Gastrocnemius medialis (tissue), 4 donors: ENCODE measurements around the gene ELF2. TPM values are rescaled to one million over a fixed set of nuclear protein-coding genes. Genes with fewer than 3 reads are reported as not detected.

Experiments
- ATAC-seq, 2 donors: fragments of 150-250 bp; one replicate each; pipeline ENCODE4 v1.9.1; 2016
- DNase-seq, 2 donors: peaks; one replicate each; pipeline ENCODE4 v3.0.0-alpha.2; 2019
- H3K27ac ChIP-seq, 4 donors: fragments of 200-600 bp; sonication (generic); 1 replicate in 1 of 4; 2 replicates in 3 of 4; pipeline ENCODE4 v1.5.1; 2016 to 2018; ENCODE audit warnings: mild to moderate bottlenecking in 2 of 4, moderate library complexity in 1 of 4
- H3K27me3 ChIP-seq, 3 donors: fragments of 200-600 bp; sonication (generic) in 2 of 3; 1 replicate in 1 of 3; 2 replicates in 2 of 3; pipeline versions ENCODE4 v1.5.1 to v1.6.0; 2016 to 2019; ENCODE audit warnings: mild to moderate bottlenecking in 1 of 3, moderate library complexity in 1 of 3
- H3K36me3 ChIP-seq, 2 donors: fragments of 200-600 bp; sonication (generic) in 1 of 2; one replicate each; pipeline ENCODE4 v1.5.1; 2017 to 2018
- H3K4me1 ChIP-seq, 2 donors: fragments of 200-600 bp; sonication (generic) in 1 of 2; one replicate each; pipeline ENCODE4 v1.5.1; 2016 to 2017; ENCODE audit warnings: mild to moderate bottlenecking in 2 of 2
- H3K4me3 ChIP-seq, 4 donors: fragments of 200-600 bp; sonication (generic) in 3 of 4; 1 replicate in 1 of 4; 2 replicates in 3 of 4; pipeline ENCODE4 v1.5.1; 2016 to 2019; ENCODE audit warnings: mild to moderate bottlenecking in 2 of 4
- H3K9me3 ChIP-seq, 3 donors: fragments of 200-600 bp; sonication (generic) in 2 of 3; 1 replicate in 1 of 3; 2 replicates in 2 of 3; pipeline ENCODE4 v1.5.1; 2016 to 2019
- POLR2A ChIP-seq, 2 donors: fragments of 450-650 bp; IDR thresholded peaks; one replicate each; pipeline ENCODE4 v1.6.1; 2017; ENCODE audit warnings: antibody characterized with exemption in 2 of 2, mild to moderate bottlenecking in 2 of 2, moderate library complexity in 2 of 2
- in situ Hi-C, 4 donors: fragments of 200-750 bp; cut with MboI; loops; one replicate each; pipeline versions ENCODE4 v1.15.0 to v1.8.0; 2017; ENCODE audit warnings: low sequenced_read_pairs in 4 of 4
- intact Hi-C: fragments of 100-400 bp; cut with DNase I; formaldehyde crosslinking; loops from one replicate; pipeline ENCODE4 v1.15.1; 2023; ENCODE audit warnings: low total_unique reads
- total RNA-seq, 4 donors: library from RNA; depleted of rRNA; stranded (reverse); fragments of >200 nt; gene quantifications; one replicate each; pipeline versions ENCODE4 v1.1.0 to v1.2.3, GENCODE V29; 2016
- TF ChIP-seq, protein P1 (sequence below), 5 experiments: fragments of 450-650 bp in 3 of 5; fragments of 200-600 bp in 2 of 5; sonication (generic) in 2 of 5; IDR thresholded peaks in 4 of 5; conservative IDR thresholded peaks in 1 of 5; 1 replicate in 4 of 5; 2 replicates in 1 of 5; pipeline ENCODE4 v1.5.1; 2016 to 2019; ENCODE audit warnings: antibody characterized with exemption in 5 of 5, mild to moderate bottlenecking in 3 of 5, moderate library complexity in 3 of 5

Gene ELF2
- total RNA-seq, 4 donors from 2014 or later = 22.1 to 41.4 (median 29.7) TPM

DNA sequence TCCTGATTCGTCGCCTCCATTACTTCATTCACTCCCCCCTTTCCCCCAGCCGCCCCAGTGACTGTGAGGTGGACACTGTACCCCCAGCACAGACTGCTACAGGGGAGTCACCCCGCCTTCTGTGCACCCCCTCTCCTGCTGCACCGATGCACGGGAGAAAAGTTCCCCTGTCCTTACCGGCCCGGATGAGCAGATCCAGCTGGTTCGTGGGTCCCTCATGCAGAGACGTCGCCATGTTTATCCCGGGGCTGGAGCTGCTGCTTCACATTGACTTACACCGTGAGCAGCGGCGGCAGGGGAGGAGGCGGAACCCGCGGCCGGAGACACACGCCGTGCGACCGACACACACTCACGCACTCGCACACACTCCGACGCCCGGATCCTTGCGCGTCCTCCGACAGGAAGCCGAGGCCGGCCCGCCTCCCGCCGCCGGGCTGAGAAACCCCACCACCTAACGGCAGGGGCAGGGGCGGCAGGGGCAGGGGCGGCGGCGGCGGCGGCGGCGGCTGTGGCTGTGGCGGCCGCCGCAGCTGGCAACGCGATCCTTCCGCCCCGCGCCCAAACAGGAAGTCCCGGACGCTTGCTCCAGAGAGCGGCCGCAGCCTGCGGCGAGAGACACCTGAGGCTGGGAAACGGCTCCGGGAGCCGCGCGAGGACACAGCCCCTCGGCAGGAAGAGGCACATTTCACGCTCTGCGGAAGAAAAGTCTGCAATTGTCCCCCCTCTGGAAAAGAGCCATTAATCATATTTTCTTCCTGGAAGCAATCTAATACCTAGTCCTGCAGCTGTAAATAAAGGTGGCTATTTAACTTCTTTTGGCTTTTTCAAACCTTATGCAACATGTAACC lies 92.8 kb downstream of the ELF2 start:
- Histone ChIP-seq H3K27ac (peak overlapping the region; percentile 92 to 98 (median 92)), H3K27me3 (no peaks in the 10 kb centered on the region), H3K9me3 (no peaks in the 10 kb centered on the region), H3K4me1 (peaks cover 38 to 41% of the 10 kb centered on the region in 2 donors), H3K36me3 (no peaks in the 10 kb centered on the region), H3K4me3 (peak overlapping the region; percentile 65 to 90 (median 70))
- ATAC-seq (peak; percentile 66 to 69), DNase-seq (peak; percentile 81 to 91)
- in situ Hi-C loops (loop anchor here in 2 of 4 donors (10.0 kb wide), 1 partner anchor 49 kb away; no protein-coding TSS in a partner anchor), intact Hi-C loops (loop anchor here (1.0 to 10.0 kb wide), 5 partner anchors 53 to 371 kb away; partner anchors contain the start of genes ELF2, NAA15, NOCT and RAB33B)
- TF ChIP-seq, protein P1, sequence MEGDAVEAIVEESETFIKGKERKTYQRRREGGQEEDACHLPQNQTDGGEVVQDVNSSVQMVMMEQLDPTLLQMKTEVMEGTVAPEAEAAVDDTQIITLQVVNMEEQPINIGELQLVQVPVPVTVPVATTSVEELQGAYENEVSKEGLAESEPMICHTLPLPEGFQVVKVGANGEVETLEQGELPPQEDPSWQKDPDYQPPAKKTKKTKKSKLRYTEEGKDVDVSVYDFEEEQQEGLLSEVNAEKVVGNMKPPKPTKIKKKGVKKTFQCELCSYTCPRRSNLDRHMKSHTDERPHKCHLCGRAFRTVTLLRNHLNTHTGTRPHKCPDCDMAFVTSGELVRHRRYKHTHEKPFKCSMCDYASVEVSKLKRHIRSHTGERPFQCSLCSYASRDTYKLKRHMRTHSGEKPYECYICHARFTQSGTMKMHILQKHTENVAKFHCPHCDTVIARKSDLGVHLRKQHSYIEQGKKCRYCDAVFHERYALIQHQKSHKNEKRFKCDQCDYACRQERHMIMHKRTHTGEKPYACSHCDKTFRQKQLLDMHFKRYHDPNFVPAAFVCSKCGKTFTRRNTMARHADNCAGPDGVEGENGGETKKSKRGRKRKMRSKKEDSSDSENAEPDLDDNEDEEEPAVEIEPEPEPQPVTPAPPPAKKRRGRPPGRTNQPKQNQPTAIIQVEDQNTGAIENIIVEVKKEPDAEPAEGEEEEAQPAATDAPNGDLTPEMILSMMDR (IDR thresholded peaks at IDR 0.05 in 4 of 5, conservative IDR thresholded peaks at IDR 0.05 in 1 of 5) = peak in 4 of 5 experiments; percentile 23 to 56 (median 48)
- peak; percentile 37 to 58 for TF ChIP-seq POLR2A (IDR thresholded peaks at IDR 0.05)

DNA sequence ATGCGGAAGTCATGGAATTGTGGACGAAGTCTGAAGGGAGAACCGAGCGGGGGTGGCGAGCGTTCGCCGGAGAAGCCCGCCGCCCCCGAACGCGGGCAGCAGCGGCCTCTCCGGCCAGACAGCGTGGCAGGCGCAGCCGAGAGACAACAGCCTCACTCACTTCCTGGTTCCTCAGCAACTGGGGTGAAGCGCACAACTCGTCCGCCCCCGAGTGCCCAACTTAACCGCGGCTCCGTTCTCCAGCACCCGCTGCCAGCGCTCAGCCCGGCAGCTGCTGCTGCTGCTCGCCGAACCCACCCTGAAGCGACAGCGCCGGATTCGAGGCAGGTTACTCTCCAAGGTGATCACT lies 93.4 kb downstream of the ELF2 start:
- intact Hi-C loops = loop anchor here (1.0 to 10.0 kb wide), 5 partner anchors 53 to 371 kb away; partner anchors contain the start of genes ELF2, NAA15, NOCT and RAB33B
- H3K27me3 ChIP-seq = no peaks in the 10 kb centered on the region
- peaks cover 44 to 46% of the 10 kb centered on the region in 2 donors for H3K4me1 ChIP-seq
- in situ Hi-C loops = loop anchor here in 2 of 4 donors (10.0 kb wide), 1 partner anchor 49 kb away; no protein-coding TSS in a partner anchor
- DNase-seq (peak in 1 of 2 donors; percentile 61), ATAC-seq (peak; percentile 41 to 47)
- H3K36me3 ChIP-seq = no peaks in the 10 kb centered on the region
- peak overlapping the region; percentile 65 to 90 (median 70) for H3K4me3 ChIP-seq
- no peak for TF ChIP-seq POLR2A (IDR thresholded peaks at IDR 0.05)
- TF ChIP-seq, protein P1 (IDR thresholded peaks at IDR 0.05 in 4 of 5, conservative IDR thresholded peaks at IDR 0.05 in 1 of 5) = peak in 1 of 5 experiments; percentile 20
- H3K27ac ChIP-seq = peak overlapping the region; percentile 92 to 98 (median 92)
- no peaks in the 10 kb centered on the region for H3K9me3 ChIP-seq

DNA sequence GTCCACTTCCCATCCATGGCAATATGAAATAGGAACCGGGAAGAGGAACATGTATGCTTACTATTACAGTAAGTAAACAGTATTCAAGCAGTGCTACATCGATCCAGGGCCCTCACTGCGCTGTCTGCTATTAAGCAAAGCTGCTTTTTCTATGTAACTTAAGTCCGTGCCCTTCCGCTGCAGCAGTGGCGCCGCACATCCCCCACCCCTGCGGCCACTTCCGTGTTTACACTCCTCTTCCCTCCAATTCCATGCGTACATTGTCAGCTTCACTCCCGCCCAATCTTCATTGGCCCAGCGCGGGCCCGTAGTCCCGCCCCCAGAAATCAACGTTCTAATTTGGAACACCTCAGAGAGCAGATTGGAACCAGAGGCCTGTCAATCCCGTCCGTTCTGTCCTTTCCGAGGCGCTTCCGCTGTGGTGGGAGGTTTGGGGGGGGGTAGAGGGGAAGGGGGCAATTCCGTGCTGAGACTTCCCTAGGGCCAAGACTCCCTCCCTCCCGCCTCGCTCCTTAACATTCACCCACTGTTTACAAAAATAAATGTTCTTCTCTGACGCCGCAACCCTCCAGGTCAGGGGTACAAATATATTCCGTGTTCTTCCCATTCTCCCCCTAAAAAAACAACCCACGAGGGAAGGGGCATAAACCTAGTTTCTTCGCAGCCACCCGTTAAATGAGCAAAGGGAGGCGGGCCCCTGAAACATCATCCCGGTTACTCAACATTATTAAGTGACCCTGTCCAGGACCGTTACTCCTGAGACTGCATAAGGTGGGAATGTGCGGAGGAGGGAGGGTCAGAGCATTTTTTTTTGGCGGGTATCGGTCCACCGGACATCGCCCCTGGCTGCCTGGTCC lies 94.0 kb downstream of the ELF2 start:
- Histone ChIP-seq H3K4me3 (peak overlapping the region; percentile 65 to 90 (median 70)), H3K27ac (peak overlapping the region; percentile 92 to 98 (median 92)), H3K9me3 (no peaks in the 10 kb centered on the region), H3K27me3 (no peaks in the 10 kb centered on the region), H3K4me1 (peaks cover 50 to 52% of the 10 kb centered on the region in 2 donors), H3K36me3 (no peaks in the 10 kb centered on the region)
- peak; percentile 34 to 70 for TF ChIP-seq POLR2A (IDR thresholded peaks at IDR 0.05)
- TF ChIP-seq, protein P1 (IDR thresholded peaks at IDR 0.05 in 4 of 5, conservative IDR thresholded peaks at IDR 0.05 in 1 of 5) = no peak
- ATAC-seq (peak; percentile 87 to 91), DNase-seq (peak; percentile 95 to 98)
- in situ Hi-C loops = loop anchor here in 2 of 4 donors (10.0 kb wide), 1 partner anchor 48 kb away; no protein-coding TSS in a partner anchor
- intact Hi-C loops = loop anchor here (1.0 to 10.0 kb wide), 5 partner anchors 52 to 372 kb away; partner anchors contain the start of genes ELF2, NAA15, NOCT and RAB33B

DNA sequence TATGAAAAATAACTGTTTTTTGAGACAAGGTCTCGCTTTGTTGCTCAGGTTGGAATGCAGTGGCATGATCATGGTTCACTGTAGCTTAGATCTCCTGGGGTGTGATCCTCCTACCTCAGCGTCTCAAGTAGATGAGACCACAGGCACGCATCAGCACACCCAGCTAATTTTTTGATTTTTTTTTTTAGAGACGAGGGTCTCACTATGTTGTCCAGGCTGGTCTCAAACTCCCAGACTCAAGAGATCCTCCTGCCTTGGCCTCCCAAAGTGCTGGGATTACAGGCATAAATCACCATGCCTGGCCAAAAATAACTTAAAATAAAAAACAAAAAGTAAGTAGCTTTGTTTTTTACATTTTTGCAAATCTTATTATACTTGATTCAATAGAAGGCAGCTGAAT lies 98.1 kb downstream of the ELF2 start:
- Histone ChIP-seq H3K36me3 (no peaks in the 10 kb centered on the region), H3K27me3 (no peaks in the 10 kb centered on the region), H3K4me3 (no peak overlapping the region), H3K9me3 (no peaks in the 10 kb centered on the region), H3K4me1 (peaks cover 73 to 79% of the 10 kb centered on the region in 2 donors), H3K27ac (peak overlapping the region; percentile 92 to 98 (median 92))
- intact Hi-C loops = no loop called here
- in situ Hi-C loops = no loop called here
- TF ChIP-seq, protein P1 (IDR thresholded peaks at IDR 0.05 in 4 of 5, conservative IDR thresholded peaks at IDR 0.05 in 1 of 5) = no peak
- no peak for TF ChIP-seq POLR2A (IDR thresholded peaks at IDR 0.05)
- no peak for DNase-seq
- ATAC-seq = no peak
